Heart left ventricle (tissue), 16 donors: Measurements from ENCODE around the gene GTF2A2. TPM values are rescaled to one million over a fixed set of nuclear protein-coding genes. Genes with fewer than 3 reads are reported as not detected.

ENCODE experiments used
- ATAC-seq, 4 donors: fragments of 200-7000 bp; cut with Tn5 transposase; one replicate each; pipeline ENCODE4 v1.9.1; 2020 to 2022; ENCODE audit warnings: moderate library complexity in 4 of 4, mild to moderate bottlenecking in 3 of 4, moderate number of reproducible peaks in 1 of 4
- DNase-seq, 5 donors: peaks; one replicate each; pipeline ENCODE4 v3.0.0-alpha.2; 2020
- H3K27ac ChIP-seq, 12 donors: fragments of 200-600 bp; sonication (generic) in 4 of 12; one replicate each; pipeline versions ENCODE4 v1.5.0 to v1.8.0; 2016 to 2022; ENCODE audit warnings: mild to moderate bottlenecking in 2 of 12
- H3K27me3 ChIP-seq, 9 donors: fragments of 200-600 bp; sonication (generic) in 2 of 9; one replicate each; pipeline versions ENCODE4 v1.5.1 to v1.8.0; 2016 to 2022; ENCODE audit warnings: mild to moderate bottlenecking in 3 of 9
- H3K36me3 ChIP-seq, 9 donors: fragments of 200-600 bp; sonication (generic) in 2 of 9; one replicate each; pipeline versions ENCODE4 v1.5.0 to v1.8.0; 2018 to 2022; ENCODE audit warnings: mild to moderate bottlenecking in 2 of 9
- H3K4me1 ChIP-seq, 12 donors: fragments of 200-600 bp; sonication (generic) in 4 of 12; one replicate each; pipeline versions ENCODE4 v1.5.0 to v1.8.0; 2016 to 2022; ENCODE audit warnings: mild to moderate bottlenecking in 3 of 12
- H3K4me3 ChIP-seq, 12 donors: fragments of 200-600 bp; sonication (generic) in 4 of 12; one replicate each; pipeline versions ENCODE4 v1.5.0 to v1.8.0; 2017 to 2022; ENCODE audit warnings: mild to moderate bottlenecking in 9 of 12, moderate library complexity in 4 of 12
- H3K9me3 ChIP-seq, 12 donors: fragments of 200-600 bp; sonication (generic) in 4 of 12; one replicate each; pipeline versions ENCODE4 v1.5.0 to v1.8.0; 2016 to 2022; ENCODE audit warnings: mild to moderate bottlenecking in 1 of 12
- POLR2A ChIP-seq, 2 donors: fragments of 450-650 bp; IDR thresholded peaks; one replicate each; pipeline ENCODE4 v1.6.1; 2017; ENCODE audit warnings: antibody characterized with exemption in 2 of 2, mild to moderate bottlenecking in 2 of 2, moderate library complexity in 2 of 2
- WGBS, 4 donors: extraction: QIAGEN DNeasy Blood & Tissue Kit in 2 of 4; methylation state at CpG; one replicate each; pipeline versions ENCODE4 v1.1.5 to v1.1.7; 2013 to 2018; 5-methylcytosine and 5-hydroxymethylcytosine counted together
- intact Hi-C, 10 donors: fragments of 100-400 bp; cut with DNase I; formaldehyde crosslinking; loops; one replicate each; pipeline versions ENCODE4 v1.11.1 to v1.14.2; 2022
- polyA plus RNA-seq, 2 donors: library from polyadenylated mRNA; stranded (reverse); fragments of 200-250 nt; gene quantifications; one replicate each; pipeline ENCODE4 v1.2.3, GENCODE V29; 2013
- total RNA-seq, 9 donors: library from RNA; depleted of rRNA in 2 of 9; stranded (reverse); fragments of >200 nt in 2 of 9; fragmentation: NEBNext Ultra II Directional in 3 of 9; extraction: Animal tissue kit (Norgen Biotek cat#: 25700) in 3 of 9; gene quantifications; one replicate each; pipeline versions ENCODE4 v1.1.0 to v1.2.4, GENCODE V29; 2016 to 2023
- TF ChIP-seq, protein P1 (sequence below), 12 donors: fragments of 200-600 bp; sonication (generic) in 4 of 12; IDR thresholded peaks; one replicate each; pipeline versions ENCODE4 v1.5.0 to v1.8.0; 2018 to 2022; ENCODE audit warnings: antibody characterized with exemption in 12 of 12, mild to moderate bottlenecking in 5 of 12
- donor health status: ischemic (EF 13 %, LVEDD 7.1; RV severe dilation, severe dysfunction).
- donor health status: healthy with polysubstance abuse.
- donor health status: DM: no; HTN: yes; CAD: no.
- donor health status: DM: no; HTN: no; CAD: no.
- donor health status: ischemic (EF 25% LVEDD 6.9; RV normal size, moderate dysfunction).
- donor health status: ischemic (EF 25% LVEDD 5.7; RV mildly dilated, moderate dysfunction).
- donor health status: healthy.
- donor health status: DM: yes; HTN: yes; CAD: no.
- donor health status: ischemic (EF 35%, LVEDD 5.7; RV mildly dilated, moderate dysfunction).
- donor health status: nonischemic (EF 11% LVEDD 7.7; RV severe dilation, severe dysfunction).
- donor health status: DM: yes; HTN: yes; CAD: no.
- donor health status: PGD.
- donor health status: ischemic (EF 29% LVEDD 5.4; RV normal size, mild dysfunction).
- donor health status: nonischemic (EF 23%, LVEDD 6.1; RV moderate dilation, normal function).

Gene GTF2A2
- total and polyA plus RNA-seq, 11 donors, result 23.8 to 156 (median 110) TPM

DNA sequence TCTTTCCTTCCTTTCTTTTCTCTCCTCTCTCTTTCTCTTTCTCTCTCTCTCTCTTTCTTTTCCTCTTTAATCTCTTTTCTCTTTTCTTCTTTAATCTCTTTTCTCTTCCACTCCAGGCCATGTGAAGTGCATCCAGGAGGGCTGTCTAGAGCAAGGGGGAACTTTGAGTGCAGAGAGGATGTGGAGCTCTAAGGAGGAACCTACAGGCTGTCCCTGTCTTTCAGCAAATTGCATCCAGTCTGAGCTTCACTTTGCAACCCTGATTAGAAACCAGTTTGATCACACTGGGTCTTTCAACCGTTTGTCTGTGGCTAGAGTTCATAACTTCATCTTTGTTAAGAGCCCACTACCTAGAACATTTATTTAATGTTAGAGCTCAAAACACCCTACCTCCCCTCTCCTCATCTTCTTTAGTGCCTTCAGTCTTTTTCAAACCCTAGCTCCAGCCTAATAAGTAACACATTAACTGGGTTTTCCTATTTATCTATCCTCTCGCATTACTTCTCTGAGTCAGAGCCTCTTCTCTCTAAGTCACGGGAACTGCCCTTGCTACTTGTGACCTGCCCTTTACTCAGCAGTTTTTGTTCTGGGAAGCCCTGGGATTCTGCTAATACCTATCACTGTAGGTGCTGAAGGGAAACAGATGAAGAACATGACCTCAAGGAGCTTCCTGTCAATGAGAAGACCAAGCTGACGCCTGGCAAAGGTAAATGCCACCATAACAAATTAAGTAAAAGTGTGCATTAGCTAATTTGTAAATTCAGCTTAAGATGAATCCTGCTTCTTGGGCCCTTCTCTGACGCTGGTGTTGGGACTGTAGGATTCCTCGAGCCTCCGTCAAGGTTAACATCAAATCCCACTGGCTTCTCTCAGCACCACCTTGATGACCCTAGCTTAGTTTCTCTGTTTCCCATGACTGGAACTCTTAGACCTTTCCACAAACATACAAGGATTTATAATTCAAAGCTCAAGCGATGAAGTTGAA lies 45.7 kb downstream of the GTF2A2 start, which contains the start of gene GCNT3:
TSS of gene GCNT3 (plus strand) at position 508 of the 985 bp plus-strand sequence. CDS start 6,456 bp downstream, outside the sequence.
- Histone ChIP-seq H3K4me1 (no peaks in the 10 kb centered on the region), H3K27me3 (peaks cover 0 to 11% (median 0%) of the 10 kb centered on the region in 9 donors), H3K4me3 (no peak within 1 kb of the TSS), H3K36me3 (no peaks in the 10 kb centered on the region), H3K27ac (no peak within 1 kb of the TSS), H3K9me3 (no peaks in the 10 kb centered on the region)
- ATAC-seq (no peak), DNase-seq (no peak)
- TF ChIP-seq, protein P1, sequence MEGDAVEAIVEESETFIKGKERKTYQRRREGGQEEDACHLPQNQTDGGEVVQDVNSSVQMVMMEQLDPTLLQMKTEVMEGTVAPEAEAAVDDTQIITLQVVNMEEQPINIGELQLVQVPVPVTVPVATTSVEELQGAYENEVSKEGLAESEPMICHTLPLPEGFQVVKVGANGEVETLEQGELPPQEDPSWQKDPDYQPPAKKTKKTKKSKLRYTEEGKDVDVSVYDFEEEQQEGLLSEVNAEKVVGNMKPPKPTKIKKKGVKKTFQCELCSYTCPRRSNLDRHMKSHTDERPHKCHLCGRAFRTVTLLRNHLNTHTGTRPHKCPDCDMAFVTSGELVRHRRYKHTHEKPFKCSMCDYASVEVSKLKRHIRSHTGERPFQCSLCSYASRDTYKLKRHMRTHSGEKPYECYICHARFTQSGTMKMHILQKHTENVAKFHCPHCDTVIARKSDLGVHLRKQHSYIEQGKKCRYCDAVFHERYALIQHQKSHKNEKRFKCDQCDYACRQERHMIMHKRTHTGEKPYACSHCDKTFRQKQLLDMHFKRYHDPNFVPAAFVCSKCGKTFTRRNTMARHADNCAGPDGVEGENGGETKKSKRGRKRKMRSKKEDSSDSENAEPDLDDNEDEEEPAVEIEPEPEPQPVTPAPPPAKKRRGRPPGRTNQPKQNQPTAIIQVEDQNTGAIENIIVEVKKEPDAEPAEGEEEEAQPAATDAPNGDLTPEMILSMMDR (IDR thresholded peaks at IDR 0.05), result no peak
- TF ChIP-seq POLR2A (IDR thresholded peaks at IDR 0.05), result no peak
- 68 to 77% (median 75%) methylated on average over 8 of the region's 8 CpGs for WGBS, 4 donors
- intact Hi-C loops, result no loop called here

DNA sequence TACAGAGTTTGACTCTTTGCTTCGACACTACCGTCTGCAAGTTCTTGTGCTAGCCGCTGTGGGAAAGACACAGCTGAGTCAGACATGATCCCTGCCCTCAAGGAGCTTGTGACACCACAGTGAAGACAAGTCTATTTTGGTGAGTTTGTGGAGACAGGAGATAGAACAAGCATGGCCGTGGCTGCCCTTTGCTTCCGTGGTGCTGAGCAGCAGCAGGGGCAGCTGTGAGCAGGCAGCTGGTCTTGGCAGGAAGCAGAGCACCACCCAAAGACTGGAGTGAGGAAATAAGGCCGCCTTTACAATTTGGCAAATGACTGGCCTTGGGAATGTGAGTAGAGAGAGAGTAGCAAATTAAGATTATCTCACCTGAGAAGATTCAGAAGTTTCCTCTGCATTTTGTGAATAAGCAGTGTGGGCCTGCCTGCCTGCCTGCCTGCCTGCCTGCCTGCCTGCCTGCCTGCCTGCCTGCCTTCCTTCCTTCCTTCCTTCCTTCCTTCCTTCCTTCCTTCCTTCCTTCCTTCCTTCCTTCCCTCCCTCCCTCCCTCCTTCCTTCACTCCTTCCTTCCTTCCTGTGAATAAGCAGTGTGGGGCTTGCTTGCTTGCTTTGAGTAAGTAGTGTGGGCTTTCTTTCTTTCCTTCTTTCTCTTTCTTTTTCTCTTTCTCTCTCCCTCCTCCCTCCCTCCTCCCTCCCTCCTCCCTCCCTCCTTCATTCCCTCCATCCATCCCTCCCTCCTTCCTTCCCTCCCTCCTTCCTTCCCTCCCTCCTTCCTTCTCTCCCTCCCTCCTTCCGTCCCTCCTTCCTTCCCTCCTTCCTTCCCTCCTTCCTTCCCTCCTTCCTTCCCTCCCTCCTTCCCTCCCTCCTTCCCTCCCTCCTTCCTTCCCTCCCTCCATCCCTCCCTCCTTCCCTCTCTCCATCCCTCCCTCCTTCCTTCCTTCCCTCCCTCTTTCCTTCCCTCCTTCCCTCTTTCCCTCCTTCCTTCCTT lies 47.3 kb downstream of the GTF2A2 start:
- peaks cover 0 to 19% (median 0%) of the 10 kb centered on the region in 9 donors for H3K27me3 ChIP-seq
- H3K4me1 ChIP-seq, result no peaks in the 10 kb centered on the region
- no peak for TF ChIP-seq POLR2A (IDR thresholded peaks at IDR 0.05)
- TF ChIP-seq, protein P1 (IDR thresholded peaks at IDR 0.05), result no peak
- WGBS, 4 donors, result 79 to 80% (median 80%) methylated on average over 7 of the region's 7 CpGs
- intact Hi-C loops, result no loop called here
- ATAC-seq (no peak), DNase-seq (no peak)
- no peaks in the 10 kb centered on the region for H3K9me3 ChIP-seq
- H3K4me3 ChIP-seq, result no peak overlapping the region
- H3K36me3 ChIP-seq, result no peaks in the 10 kb centered on the region
- no peak overlapping the region for H3K27ac ChIP-seq

DNA sequence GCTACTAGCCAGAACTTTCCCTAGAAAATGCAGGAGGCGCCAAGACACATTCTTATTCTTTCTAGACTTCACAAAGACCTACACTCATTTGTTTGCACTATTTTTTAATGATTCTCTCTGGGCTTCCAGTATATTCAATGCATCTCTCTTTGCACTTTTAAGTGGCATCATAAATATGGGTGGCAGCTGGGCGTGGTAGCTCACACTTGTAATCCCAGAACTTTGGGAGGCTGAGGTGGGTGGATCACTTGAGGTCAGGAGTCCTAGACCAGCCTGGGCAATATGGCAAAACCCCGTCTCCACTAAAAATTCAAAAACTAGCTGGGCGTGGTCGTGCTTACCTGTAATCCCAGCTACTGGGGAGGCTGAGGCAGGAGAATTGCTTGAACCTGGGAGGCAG lies 51.3 kb downstream of the GTF2A2 start:
- 51 to 93% (median 70%) methylated on average over 5 of the region's 5 CpGs for WGBS, 4 donors

More for the DNA sequence above, 51.3 kb downstream of the GTF2A2 start:
- Histone ChIP-seq H3K4me1 (no peaks in the 10 kb centered on the region), H3K27ac (no peak overlapping the region), H3K27me3 (peaks cover 0 to 19% (median 0%) of the 10 kb centered on the region in 9 donors), H3K9me3 (peaks cover 0 to 25% (median 0%) of the 10 kb centered on the region in 12 donors), H3K4me3 (no peak overlapping the region), H3K36me3 (no peaks in the 10 kb centered on the region)
- TF ChIP-seq, protein P1 (IDR thresholded peaks at IDR 0.05), result no peak
- no peak for TF ChIP-seq POLR2A (IDR thresholded peaks at IDR 0.05)
- intact Hi-C loops, result no loop called here
- DNase-seq (no peak), ATAC-seq (no peak)
